Measurements from ENCODE around the gene NPAS3.

NPAS3 gene

GRCh38 chr14:33846100-33846824 is 907.6 kb downstream of the NPAS3 start:
- no peak overlapping the region for H3K27ac ChIP-seq
- TF ChIP-seq, protein P1, sequence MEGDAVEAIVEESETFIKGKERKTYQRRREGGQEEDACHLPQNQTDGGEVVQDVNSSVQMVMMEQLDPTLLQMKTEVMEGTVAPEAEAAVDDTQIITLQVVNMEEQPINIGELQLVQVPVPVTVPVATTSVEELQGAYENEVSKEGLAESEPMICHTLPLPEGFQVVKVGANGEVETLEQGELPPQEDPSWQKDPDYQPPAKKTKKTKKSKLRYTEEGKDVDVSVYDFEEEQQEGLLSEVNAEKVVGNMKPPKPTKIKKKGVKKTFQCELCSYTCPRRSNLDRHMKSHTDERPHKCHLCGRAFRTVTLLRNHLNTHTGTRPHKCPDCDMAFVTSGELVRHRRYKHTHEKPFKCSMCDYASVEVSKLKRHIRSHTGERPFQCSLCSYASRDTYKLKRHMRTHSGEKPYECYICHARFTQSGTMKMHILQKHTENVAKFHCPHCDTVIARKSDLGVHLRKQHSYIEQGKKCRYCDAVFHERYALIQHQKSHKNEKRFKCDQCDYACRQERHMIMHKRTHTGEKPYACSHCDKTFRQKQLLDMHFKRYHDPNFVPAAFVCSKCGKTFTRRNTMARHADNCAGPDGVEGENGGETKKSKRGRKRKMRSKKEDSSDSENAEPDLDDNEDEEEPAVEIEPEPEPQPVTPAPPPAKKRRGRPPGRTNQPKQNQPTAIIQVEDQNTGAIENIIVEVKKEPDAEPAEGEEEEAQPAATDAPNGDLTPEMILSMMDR (conservative IDR thresholded peaks at IDR 0.05): no peak

GRCh38 chr14:33847066-33847465 is 908.4 kb downstream of the NPAS3 start:
- no peak overlapping the region for H3K27ac ChIP-seq
- TF ChIP-seq, protein P1 (conservative IDR thresholded peaks at IDR 0.05): no peak

DNA sequence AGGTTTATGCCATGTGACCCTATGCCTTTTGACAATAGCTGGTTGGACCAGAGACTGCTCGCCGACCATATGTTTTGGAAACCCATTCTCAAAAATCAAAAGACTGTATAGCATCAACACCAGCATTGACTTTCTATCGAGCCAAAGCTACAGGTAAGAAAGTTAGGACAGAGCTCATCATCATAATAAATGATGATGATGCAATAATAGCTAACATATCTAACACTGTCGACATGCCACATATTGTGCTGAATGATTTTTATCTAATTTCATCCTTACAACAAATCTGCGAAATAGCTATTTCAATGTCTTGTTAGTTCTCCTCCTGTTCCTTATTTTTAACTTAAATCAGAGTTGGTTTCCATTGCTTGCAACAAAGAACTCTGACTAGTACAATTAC is 909.3 kb downstream of the NPAS3 start:
- TF ChIP-seq, protein P1 (conservative IDR thresholded peaks at IDR 0.05): no peak
- no peak overlapping the region for H3K27ac ChIP-seq

GRCh38 chr14:33848706-33849454 is 910.2 kb downstream of the NPAS3 start:
- TF ChIP-seq, protein P1 (conservative IDR thresholded peaks at IDR 0.05): peak; percentile 85
- no peak overlapping the region for H3K27ac ChIP-seq

- no peak overlapping the region for H3K27ac ChIP-seq
- TF ChIP-seq, protein P1 (conservative IDR thresholded peaks at IDR 0.05): peak; percentile 56
Measured at GRCh38 chr14:33849455-33849801, 910.7 kb downstream of the NPAS3 start.

DNA sequence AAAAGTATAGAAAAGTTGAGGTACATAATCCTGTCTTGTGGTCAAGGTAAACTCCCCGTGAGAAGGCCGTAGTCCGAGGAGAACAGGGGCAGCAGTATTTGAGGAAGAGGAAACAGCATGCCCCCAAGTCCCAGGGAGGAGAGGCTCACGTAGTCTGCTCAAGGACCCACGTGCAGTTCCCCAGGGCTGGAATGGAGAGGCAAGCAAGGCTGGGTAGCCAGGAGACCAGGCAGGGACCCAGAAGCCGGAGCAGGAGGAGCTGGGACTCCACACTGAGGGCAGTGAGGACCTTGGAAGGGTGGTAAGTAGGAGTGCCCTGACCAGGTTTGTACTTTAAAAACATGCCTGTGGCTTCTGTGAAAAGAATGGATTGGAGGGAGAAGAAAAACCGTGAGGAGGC is 912.1 kb downstream of the NPAS3 start:
- TF ChIP-seq, protein P1 (conservative IDR thresholded peaks at IDR 0.05): no peak
- no peak overlapping the region for H3K27ac ChIP-seq

DNA sequence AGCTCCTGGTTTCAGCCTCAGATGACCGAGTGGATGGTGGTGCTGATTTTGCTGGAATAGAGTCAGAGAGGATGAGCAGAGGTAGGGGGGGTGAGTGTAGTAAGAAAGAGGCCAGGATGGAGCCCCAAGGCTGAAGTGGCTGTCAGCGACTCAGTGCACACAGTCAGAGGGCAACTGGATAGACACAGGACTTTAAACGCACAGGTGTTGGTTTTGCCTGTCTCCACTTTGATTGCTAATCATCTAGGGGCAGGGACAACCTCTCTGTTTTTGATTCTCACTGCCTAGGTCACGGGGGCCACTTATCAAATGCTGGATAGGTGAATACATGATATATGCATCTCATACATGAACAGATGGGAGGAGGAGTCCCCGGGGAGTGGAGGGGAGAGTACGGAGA is 912.7 kb downstream of the NPAS3 start:
- H3K27ac ChIP-seq: no peak overlapping the region
- TF ChIP-seq, protein P1 (conservative IDR thresholded peaks at IDR 0.05): no peak

Data from VCaP (cell line).